Keratinocyte (primary cell): Measurements from ENCODE around the gene JAZF1. TPM values are rescaled to one million over a fixed set of nuclear protein-coding genes. Genes with fewer than 3 reads are reported as not detected.

ENCODE experiments used
- DNase-seq: peaks from one replicate; pipeline ENCODE4 v3.0.0-alpha.2; 2011; ENCODE audit warnings: low read depth, missing footprints, low spot score
- FAIRE-seq: peaks from 2 replicates; lab custom pipeline; 2011; peaks lifted over from hg19 to GRCh38; lab: Jason Lieb, UNC
- H2AFZ ChIP-seq: 2 replicates; pipeline ENCODE4 v1.6.0; 2012; ENCODE audit warnings: low read length, control low read depth, inconsistent platforms; ENCODE audit not compliant: control insufficient read depth
- H3K27ac ChIP-seq: 2 replicates; pipeline ENCODE4 v1.5.1; 2011; ENCODE audit warnings: low read length; ENCODE audit not compliant: control insufficient read depth, insufficient read depth
- H3K27me3 ChIP-seq: 3 replicates; pipeline ENCODE4 v1.6.0; 2011; ENCODE audit warnings: low read length; ENCODE audit not compliant: control insufficient read depth, insufficient read depth; ENCODE audit errors: extremely low read depth
- H3K36me3 ChIP-seq, 2 experiments: 2 replicates in 1 of 2; 3 replicates in 1 of 2; pipeline ENCODE4 v1.5.1; 2011; ENCODE audit warnings: low read length in 2 of 2, mild to moderate bottlenecking in 1 of 2; ENCODE audit not compliant: control insufficient read depth in 2 of 2, insufficient read depth in 2 of 2; ENCODE audit errors: extremely low read depth in 1 of 2
- H3K4me1 ChIP-seq: 3 replicates; pipeline ENCODE4 v1.5.1; 2011; ENCODE audit warnings: low read length; ENCODE audit not compliant: control insufficient read depth, insufficient read depth; ENCODE audit errors: extremely low read depth
- H3K4me2 ChIP-seq: 3 replicates; pipeline ENCODE4 v1.6.0; 2011; ENCODE audit warnings: low read depth, low read length; ENCODE audit not compliant: control insufficient read depth, insufficient read depth; ENCODE audit errors: extremely low read depth
- H3K4me3 ChIP-seq, 3 experiments: fragments of 200-600 bp in 1 of 3; sonication (generic) in 1 of 3; 2 replicates in 2 of 3; 3 replicates in 1 of 3; pipeline ENCODE4 v1.5.1; 2011 to 2016; ENCODE audit warnings: low read length in 3 of 3, mild to moderate bottlenecking in 3 of 3, control low read depth in 2 of 3, inconsistent platforms in 1 of 3, low read depth in 1 of 3, mixed read lengths in 1 of 3, mixed run types in 1 of 3, moderate library complexity in 1 of 3; ENCODE audit not compliant: control insufficient read depth in 2 of 3, insufficient read depth in 2 of 3; ENCODE audit errors: extremely low read depth in 1 of 3
- H3K79me2 ChIP-seq: 2 replicates; pipeline ENCODE4 v1.6.0; 2012; ENCODE audit warnings: low read length; ENCODE audit not compliant: control insufficient read depth, insufficient read depth
- H3K9ac ChIP-seq: 3 replicates; pipeline ENCODE4 v1.6.0; 2011; ENCODE audit warnings: low read length; ENCODE audit not compliant: control insufficient read depth, insufficient read depth; ENCODE audit errors: extremely low read depth
- H3K9me1 ChIP-seq: 3 replicates; pipeline ENCODE4 v1.6.0; 2011; ENCODE audit warnings: low read length; ENCODE audit not compliant: control insufficient read depth, insufficient read depth; ENCODE audit errors: extremely low read depth
- H3K9me3 ChIP-seq: 2 replicates; pipeline ENCODE4 v1.5.1; 2012; ENCODE audit warnings: low read depth, low read length; ENCODE audit not compliant: control insufficient read depth
- H4K20me1 ChIP-seq: 3 replicates; pipeline ENCODE4 v1.6.0; 2011; ENCODE audit warnings: low read length; ENCODE audit not compliant: control insufficient read depth, insufficient read depth; ENCODE audit errors: extremely low read depth
- CTCF ChIP-seq, 3 experiments: IDR thresholded peaks in 1 of 3; conservative IDR thresholded peaks in 1 of 3; optimal IDR thresholded peaks in 1 of 3; 2 replicates in 2 of 3; 3 replicates in 1 of 3; pipeline versions ENCODE3 to v1.5.1; 2011; ENCODE audit warnings: low read length in 3 of 3, mild to moderate bottlenecking in 3 of 3, moderate library complexity in 2 of 3, control low read depth in 1 of 3, inconsistent platforms in 1 of 3; ENCODE audit not compliant: insufficient read depth in 2 of 3; ENCODE audit errors: extremely low read depth in 1 of 3
- EZH2 ChIP-seq: IDR thresholded peaks from one replicate; pipeline ENCODE4 v1.6.1; 2012; ENCODE audit warnings: inconsistent platforms, mild to moderate bottlenecking, low read length, moderate library complexity
- dilution Hi-C: fragments of 300-500 bp; cut with MboI; formaldehyde crosslinking; loops from one replicate; pipeline ENCODE4 v1.7.0; 2020; ENCODE audit warnings: low sequenced_read_pairs; ENCODE audit not compliant: extremely low pct_ligation_motif_present
- polyA minus RNA-seq, 3 experiments: library from RNA; depleted of rRNA, polyadenylated mRNA; stranded (reverse); fragments of >200 nt; gene quantifications; 1 replicate in 1 of 3; 2 replicates in 1 of 3; 3 replicates in 1 of 3; pipeline ENCODE4 v1.2.3, GENCODE V29; 2011
- polyA plus RNA-seq, 5 experiments: library from polyadenylated mRNA; depleted of rRNA in 3 of 5; stranded (reverse) in 3 of 5; stranded (forward) in 1 of 5; unstranded in 1 of 5; fragments of >200 nt; gene quantifications; 1 replicate in 1 of 5; 2 replicates in 3 of 5; 3 replicates in 1 of 5; pipeline versions ENCODE4 v1.2.1 to v1.2.3, GENCODE V29; 2011 to 2012; ENCODE audit warnings: missing spikeins in 2 of 5, low read depth in 1 of 5, low replicate concordance in 1 of 5

The JAZF1 gene
- polyA plus RNA-seq (1.3 to 2.5 TPM (median 1.7 TPM) in 3 replicates), polyA minus RNA-seq (0.76 to 18.5 TPM (median 1.9 TPM) in 3 replicates)
- polyA plus RNA-seq (2011; ENCODE audit: low read depth): 1.6 TPM
- 2.2 and 2.7 TPM in 2 replicates for polyA plus RNA-seq (2011; cell fraction: cytosol; rRNA removed)
- polyA plus RNA-seq (2011; cell fraction: nucleus; rRNA removed): 2.4 and 2.6 TPM in 2 replicates
- polyA plus RNA-seq (2012; ENCODE audit: low replicate concordance): 2.4 and 4.7 TPM in 2 replicates
- 2.5 TPM for polyA minus RNA-seq (2011; cell fraction: cytosol; rRNA and poly(A)+ RNA removed)
- 1.2 and 4.7 TPM in 2 replicates for polyA minus RNA-seq (2011; cell fraction: nucleus; rRNA and poly(A)+ RNA removed)

DNA sequence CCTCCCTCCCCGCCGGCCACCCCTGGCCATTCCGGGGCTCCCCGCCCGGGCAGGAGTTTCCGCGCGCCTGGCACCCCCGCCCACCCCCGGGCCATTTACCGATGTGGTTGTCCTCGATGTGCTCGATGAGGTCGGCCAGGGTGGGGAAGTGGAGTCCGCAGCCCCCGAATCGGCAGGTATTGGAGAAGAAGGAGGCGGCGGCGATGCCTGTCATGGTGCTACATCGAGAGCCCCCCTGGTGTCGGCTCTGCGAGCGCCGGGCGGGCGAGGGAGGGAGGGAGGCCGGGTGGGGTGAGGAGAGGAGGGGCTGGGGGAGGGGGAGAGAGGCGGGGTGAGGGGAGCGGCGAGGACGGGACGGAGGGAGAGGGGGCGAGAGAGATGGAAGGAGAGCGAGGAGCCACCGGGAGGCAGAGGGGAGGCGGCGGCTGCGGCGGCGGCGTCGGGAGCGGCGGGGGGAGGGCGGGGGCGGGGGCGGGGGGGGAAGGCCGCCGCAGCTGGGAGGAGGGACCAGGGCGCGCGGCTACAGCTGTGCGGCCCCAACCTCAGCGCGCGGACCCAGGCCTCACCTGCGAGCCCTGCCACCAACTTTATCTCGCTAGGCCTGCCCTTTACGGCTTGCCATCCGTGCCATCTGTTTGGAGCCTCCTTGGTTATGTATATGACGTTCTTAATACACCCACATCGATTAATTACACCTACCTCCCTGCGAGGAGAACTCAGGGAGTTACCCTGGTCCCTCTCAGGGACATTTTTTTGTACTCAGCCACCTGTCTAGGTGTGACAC, at the start of gene JAZF1:
TSS of gene JAZF1 (minus strand) at position 432 of the 784 bp plus-strand sequence.
- peaks cover 6% of the 10 kb centered on the region for H3K4me1 ChIP-seq
- no peaks in the 10 kb centered on the region for H3K9me3 ChIP-seq
- TF ChIP-seq EZH2 (no peak), CTCF (optimal IDR thresholded peaks at IDR 0.05 in 1 of 3, IDR thresholded peaks at IDR 0.05 in 1 of 3, conservative IDR thresholded peaks at IDR 0.05 in 1 of 3; ENCODE audit: extremely low read depth in 1 of 3, insufficient read depth in 2 of 3, low read length in 3 of 3) (no peak)
- peaks cover under 1% of the 10 kb centered on the region for H3K79me2 ChIP-seq
- no peak for FAIRE-seq
- dilution Hi-C loops: no loop called here
- peak within 1 kb of the TSS; percentile 52 to 82 (median 77) for H3K4me3 ChIP-seq
- H3K36me3 ChIP-seq: no peaks in the 10 kb centered on the region
- H3K4me2 ChIP-seq: peak within 1 kb of the TSS; percentile 72
- H2AFZ ChIP-seq: peak within 1 kb of the TSS; percentile 72
- DNase-seq: no peak
- H3K9me1 ChIP-seq: no peaks in the 10 kb centered on the region
- H3K27me3 ChIP-seq: no peaks in the 10 kb centered on the region
- H4K20me1 ChIP-seq: no peaks in the 10 kb centered on the region
- H3K9ac ChIP-seq: peak within 1 kb of the TSS; percentile 39
- H3K27ac ChIP-seq: no peak within 1 kb of the TSS

DNA sequence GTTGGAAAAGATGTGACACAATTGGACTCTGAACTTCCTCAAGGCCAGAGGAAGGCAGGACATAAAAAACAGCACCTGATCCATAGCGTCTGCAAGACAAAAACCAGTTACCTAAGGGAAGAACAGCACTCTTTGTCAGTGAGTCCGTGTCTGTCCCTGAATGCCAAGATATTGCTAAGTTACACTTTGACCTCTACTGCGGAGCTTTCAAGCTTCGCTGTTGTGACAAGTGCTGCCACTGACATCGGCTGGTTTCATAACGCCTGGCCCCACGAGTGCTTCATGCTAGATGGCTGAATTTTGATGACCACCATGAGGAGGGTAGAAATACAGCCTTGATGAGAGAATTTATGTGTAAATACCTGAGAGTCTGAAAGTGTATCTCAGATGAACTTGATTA, 49.7 kb upstream of the JAZF1 start:
- Histone ChIP-seq H3K79me2 (no peaks in the 10 kb centered on the region), H4K20me1 (no peaks in the 10 kb centered on the region), H3K9me1 (no peaks in the 10 kb centered on the region), H3K27me3 (no peaks in the 10 kb centered on the region), H3K36me3 (no peaks in the 10 kb centered on the region), H3K4me2 (no peak overlapping the region), H3K9me3 (no peaks in the 10 kb centered on the region), H2AFZ (no peak overlapping the region), H3K4me3 (no peak overlapping the region), H3K9ac (no peak overlapping the region), H3K27ac (no peak overlapping the region), H3K4me1 (no peaks in the 10 kb centered on the region)
- dilution Hi-C loops: no loop called here
- no peak for FAIRE-seq
- TF ChIP-seq EZH2 (no peak), CTCF (optimal IDR thresholded peaks at IDR 0.05 in 1 of 3, IDR thresholded peaks at IDR 0.05 in 1 of 3, conservative IDR thresholded peaks at IDR 0.05 in 1 of 3; ENCODE audit: extremely low read depth in 1 of 3, insufficient read depth in 2 of 3, low read length in 3 of 3) (no peak)
- no peak for DNase-seq
